ENCODE data around the gene SLC22A31.

DNA sequence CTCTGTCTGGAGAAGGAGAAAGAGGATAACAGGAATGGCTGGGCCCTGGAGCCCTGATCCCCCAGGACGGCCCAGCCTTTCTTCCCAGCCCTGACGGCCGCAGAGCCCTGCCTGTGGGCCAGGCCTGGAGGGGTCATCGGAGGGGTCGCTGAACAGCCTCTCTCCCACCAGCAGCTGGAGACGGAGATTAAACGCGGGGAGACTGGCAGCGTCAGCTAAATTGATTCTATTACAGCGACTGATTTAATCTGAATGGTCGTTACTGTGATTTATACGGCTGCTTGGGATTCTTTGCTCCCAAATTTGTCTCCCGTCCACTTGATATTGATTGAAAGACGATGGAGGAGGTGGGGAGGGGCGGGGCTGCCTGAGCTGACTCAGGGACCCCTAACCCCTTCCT, 35.9 kb downstream of the SLC22A31 start:
- no peak for TF ChIP-seq TAF1 (IDR thresholded peaks at IDR 0.05; ENCODE audit: borderline replicate concordance, low read depth, low read length)
- no peak for TF ChIP-seq POLR2A (IDR thresholded peaks at IDR 0.05; ENCODE audit: low read depth, low read length)
- TF ChIP-seq POLR2AphosphoS5 (IDR thresholded peaks at IDR 0.05; ENCODE audit: low read depth, low read length), result no peak

All from GM12892 (cell line).